Measurements from ENCODE around the gene MSI1. TPM values are rescaled to one million over a fixed set of nuclear protein-coding genes. Genes with fewer than 3 reads are reported as not detected.

MSI1 gene
- total RNA-seq, 1 donor from 2014 or later: 229 TPM

DNA sequence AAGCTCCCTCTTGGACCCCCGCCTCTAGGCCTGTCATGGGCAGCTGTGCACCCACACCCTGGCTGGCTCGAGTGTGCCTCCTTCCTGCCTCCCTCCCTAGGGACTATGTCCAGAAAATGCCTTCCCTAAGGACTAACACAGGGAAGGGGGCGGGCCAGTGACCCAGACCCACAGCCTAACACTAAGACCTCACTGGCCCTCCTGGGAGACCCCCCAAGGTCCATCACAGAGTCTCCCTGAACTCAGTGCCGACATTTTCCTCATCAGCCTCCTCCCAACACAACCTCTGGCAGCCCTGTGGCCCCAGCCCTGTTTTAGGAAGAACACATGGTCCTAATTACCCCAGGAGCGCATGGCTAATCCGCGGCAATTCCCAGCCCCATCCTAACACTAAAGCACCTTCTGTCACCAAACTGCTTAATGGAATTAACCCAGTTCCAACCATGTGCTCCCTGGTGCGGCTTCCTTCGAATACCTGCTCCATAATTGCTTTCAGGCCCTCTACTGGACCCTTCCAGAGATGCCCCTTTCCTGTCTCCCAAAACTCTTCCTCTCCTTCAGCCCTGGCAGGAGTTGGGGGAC lies 5.6 kb downstream of the MSI1 start:
- Mint-ChIP-seq H3K27me3 (ENCODE audit: low read depth) (peaks cover 20% of the 10 kb centered on the region), H3K4me3 (peak overlapping the region; percentile 91), H3K27ac (ENCODE audit: unreplicated experiment) (peak overlapping the region; percentile 92), H3K9me3 (no peaks in the 10 kb centered on the region), H3K4me1 (peaks cover 89% of the 10 kb centered on the region), H3K36me3 (ENCODE audit: low read depth) (peaks cover 43% of the 10 kb centered on the region)
- TF ChIP-seq, protein P1, sequence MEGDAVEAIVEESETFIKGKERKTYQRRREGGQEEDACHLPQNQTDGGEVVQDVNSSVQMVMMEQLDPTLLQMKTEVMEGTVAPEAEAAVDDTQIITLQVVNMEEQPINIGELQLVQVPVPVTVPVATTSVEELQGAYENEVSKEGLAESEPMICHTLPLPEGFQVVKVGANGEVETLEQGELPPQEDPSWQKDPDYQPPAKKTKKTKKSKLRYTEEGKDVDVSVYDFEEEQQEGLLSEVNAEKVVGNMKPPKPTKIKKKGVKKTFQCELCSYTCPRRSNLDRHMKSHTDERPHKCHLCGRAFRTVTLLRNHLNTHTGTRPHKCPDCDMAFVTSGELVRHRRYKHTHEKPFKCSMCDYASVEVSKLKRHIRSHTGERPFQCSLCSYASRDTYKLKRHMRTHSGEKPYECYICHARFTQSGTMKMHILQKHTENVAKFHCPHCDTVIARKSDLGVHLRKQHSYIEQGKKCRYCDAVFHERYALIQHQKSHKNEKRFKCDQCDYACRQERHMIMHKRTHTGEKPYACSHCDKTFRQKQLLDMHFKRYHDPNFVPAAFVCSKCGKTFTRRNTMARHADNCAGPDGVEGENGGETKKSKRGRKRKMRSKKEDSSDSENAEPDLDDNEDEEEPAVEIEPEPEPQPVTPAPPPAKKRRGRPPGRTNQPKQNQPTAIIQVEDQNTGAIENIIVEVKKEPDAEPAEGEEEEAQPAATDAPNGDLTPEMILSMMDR (conservative IDR thresholded peaks at IDR 0.05): no peak
- no peak for DNase-seq (ENCODE audit: low read depth, low spot score)

DNA sequence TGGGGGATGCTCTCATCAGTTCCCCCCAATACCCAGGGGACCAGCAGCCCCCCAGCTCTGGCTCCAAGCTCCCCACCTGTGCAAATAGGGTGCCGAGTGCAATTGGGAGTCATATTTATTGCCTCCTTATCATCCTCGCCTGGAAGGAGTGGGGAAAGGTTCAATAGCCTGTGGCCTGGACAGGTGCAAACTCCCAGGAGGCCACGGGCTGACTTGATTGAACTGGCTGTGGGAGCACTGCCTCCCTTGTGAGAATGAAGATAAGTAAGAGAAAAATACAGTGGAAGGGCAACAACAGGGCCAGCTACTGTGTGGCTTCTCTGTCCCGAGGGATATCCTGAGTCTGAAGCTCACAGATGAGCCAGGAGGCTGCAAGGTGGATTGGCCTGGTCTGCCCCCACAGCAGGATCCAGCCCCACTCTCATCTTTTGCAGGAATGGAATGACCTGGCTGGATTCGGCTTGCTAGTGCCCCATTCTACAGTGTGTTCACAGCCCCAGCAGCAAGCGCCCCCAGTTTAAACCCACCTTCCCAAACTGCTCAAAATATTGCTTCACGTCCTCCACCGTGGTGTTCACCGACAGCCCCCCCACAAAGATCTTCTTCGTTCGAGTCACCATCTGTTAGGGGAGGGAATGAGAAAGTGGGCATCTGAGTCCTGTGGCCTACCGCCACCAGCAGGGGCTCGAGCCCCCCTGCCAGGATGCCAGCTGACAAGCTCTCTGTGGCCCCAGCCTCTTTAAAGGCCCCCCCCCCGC lies 6.3 kb downstream of the MSI1 start:
- Mint-ChIP-seq H3K9me3 (no peaks in the 10 kb centered on the region), H3K4me3 (peak overlapping the region; percentile 91), H3K36me3 (ENCODE audit: low read depth) (peaks cover 49% of the 10 kb centered on the region), H3K4me1 (peaks cover 96% of the 10 kb centered on the region), H3K27ac (ENCODE audit: unreplicated experiment) (peak overlapping the region; percentile 98), H3K27me3 (ENCODE audit: low read depth) (peaks cover 20% of the 10 kb centered on the region)
- TF ChIP-seq, protein P1 (conservative IDR thresholded peaks at IDR 0.05): no peak
- no peak for DNase-seq (ENCODE audit: low read depth, low spot score)

DNA sequence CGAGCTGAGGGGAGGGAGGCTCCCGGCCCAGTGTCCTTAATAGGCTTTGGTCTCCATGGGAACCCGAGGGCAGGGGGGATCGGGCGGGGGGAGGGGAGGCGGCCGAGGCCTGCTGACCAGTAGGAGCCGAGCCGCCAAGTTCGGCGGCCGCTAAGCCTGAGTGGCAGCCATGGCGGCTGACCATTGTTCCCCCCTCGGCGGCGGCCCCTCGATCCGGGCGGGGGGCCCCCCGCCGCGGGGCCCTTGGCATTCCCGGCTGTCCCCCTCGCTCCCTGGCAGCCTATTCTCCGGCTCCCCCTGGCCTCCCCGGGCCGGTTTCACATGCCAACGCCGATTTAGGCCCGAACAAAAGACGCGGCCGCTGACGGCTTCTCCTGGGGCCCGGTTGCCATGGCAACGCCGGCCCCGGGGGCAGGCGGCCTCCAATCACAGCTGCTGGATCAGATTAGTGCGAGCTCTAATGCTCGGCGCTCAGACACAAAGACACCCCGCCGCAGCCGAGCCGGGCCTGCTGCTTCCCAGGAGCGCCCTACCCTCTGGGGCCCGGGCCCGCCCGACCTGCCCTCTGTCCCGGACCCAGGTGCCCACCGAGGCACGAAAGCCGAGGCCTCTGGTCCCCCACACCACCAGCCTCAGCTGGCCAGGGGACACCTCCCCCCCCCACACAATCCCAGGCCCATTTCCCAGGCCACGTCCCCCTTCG lies 7.3 kb downstream of the MSI1 start:
- TF ChIP-seq, protein P1 (conservative IDR thresholded peaks at IDR 0.05): no peak
- DNase-seq (ENCODE audit: low read depth, low spot score): peak; percentile 93
- Mint-ChIP-seq H3K36me3 (ENCODE audit: low read depth) (peaks cover 47% of the 10 kb centered on the region), H3K27me3 (ENCODE audit: low read depth) (peaks cover 13% of the 10 kb centered on the region), H3K4me3 (peak overlapping the region; percentile 91), H3K27ac (ENCODE audit: unreplicated experiment) (peak overlapping the region; percentile 98), H3K4me1 (peaks cover 97% of the 10 kb centered on the region), H3K9me3 (no peaks in the 10 kb centered on the region)

- peaks cover 78% of the 10 kb centered on the region for H3K4me1 Mint-ChIP-seq
- DNase-seq (ENCODE audit: low read depth, low spot score): no peak
- peaks cover 12% of the 10 kb centered on the region for H3K27me3 Mint-ChIP-seq (ENCODE audit: low read depth)
- H3K4me3 Mint-ChIP-seq: peak overlapping the region; percentile 75
- H3K27ac Mint-ChIP-seq (ENCODE audit: unreplicated experiment): peak overlapping the region; percentile 78
- peaks cover 35% of the 10 kb centered on the region for H3K36me3 Mint-ChIP-seq (ENCODE audit: low read depth)
- TF ChIP-seq, protein P1 (conservative IDR thresholded peaks at IDR 0.05): no peak
- no peaks in the 10 kb centered on the region for H3K9me3 Mint-ChIP-seq
Observed at GRCh38 chr12:120359128-120359527, 9.8 kb downstream of the MSI1 start.

GRCh38 chr12:120358412-120359100 lies 10.4 kb downstream of the MSI1 start:
- peaks cover 72% of the 10 kb centered on the region for H3K4me1 Mint-ChIP-seq
- DNase-seq (ENCODE audit: low read depth, low spot score): peak; percentile 41
- TF ChIP-seq, protein P1 (conservative IDR thresholded peaks at IDR 0.05): no peak
- H3K27me3 Mint-ChIP-seq (ENCODE audit: low read depth): peaks cover 11% of the 10 kb centered on the region
- no peaks in the 10 kb centered on the region for H3K9me3 Mint-ChIP-seq
- H3K4me3 Mint-ChIP-seq: peak overlapping the region; percentile 75
- peak overlapping the region; percentile 78 for H3K27ac Mint-ChIP-seq (ENCODE audit: unreplicated experiment)
- peaks cover 33% of the 10 kb centered on the region for H3K36me3 Mint-ChIP-seq (ENCODE audit: low read depth)

All from neural crest cell (in vitro differentiated cells).